K562 (cell line): Measurements from ENCODE around the gene MET. TPM values are rescaled to one million over a fixed set of nuclear protein-coding genes. Genes with fewer than 3 reads are reported as not detected.

Experiments
- ATAC-seq: fragments of 200-7000 bp; cut with Tn5 transposase; 3 replicates; pipeline ENCODE4 v1.9.1; 2020; ENCODE audit warnings: moderate library complexity
- BruUV-seq: library from RNA; stranded (reverse); fragments of 400-500 nt; replicated peaks from 2 replicates; lab custom pipeline; 2021; lab: Mats Ljungman, UMichigan
- CTCF ChIA-PET: fragments of 300-600 bp; formaldehyde crosslinking; extraction: SDS; loops from one replicate; lab custom pipeline; 2021; ENCODE audit warnings: low intra/inter-chr PET ratio; lab: Yijun Ruan, JAX
- POLR2A ChIA-PET: fragments of 300-600, 350-650 bp; sonication (Branson Sonifier 250); formaldehyde crosslinking; extraction: SDS; loops from one replicate; lab custom pipeline; 2021; ENCODE audit warnings: antibody characterized with exemption, inconsistent platforms; lab: Yijun Ruan, JAX
- DNase-seq, 4 experiments: peaks; one replicate each; pipeline versions ENCODE4 v3.0.0 to v3.0.0-alpha.2; 2011 to 2018; ENCODE audit warnings: low spot score in 3 of 4, mixed read lengths in 3 of 4; ENCODE audit errors: extremely low read depth in 1 of 4
- FAIRE-seq: peaks from 2 replicates; lab custom pipeline; 2011; peaks lifted over from hg19 to GRCh38; lab: Jason Lieb, UNC
- H2AFZ ChIP-seq: 2 replicates; pipeline ENCODE4 v1.6.0; 2011; ENCODE audit warnings: low read depth, low read length, control low read depth, inconsistent platforms
- H3K27ac ChIP-seq: fragments of 200-600 bp; 3 replicates; pipeline ENCODE4 v1.8.0; 2011; ENCODE audit warnings: low read depth, mild to moderate bottlenecking, control low read depth, inconsistent platforms, low read length, moderate library complexity, mixed read lengths; ENCODE audit errors: extremely low read depth
- H3K27me3 ChIP-seq, 2 experiments: fragments of 300-600 bp in 1 of 2; 2 replicates in 1 of 2; 3 replicates in 1 of 2; pipeline versions ENCODE4 v1.6.0 to v1.8.0; 2011; ENCODE audit warnings: inconsistent platforms in 2 of 2, low read length in 2 of 2, mild to moderate bottlenecking in 1 of 2, mixed read lengths in 1 of 2, moderate library complexity in 1 of 2; ENCODE audit not compliant: control insufficient read depth in 2 of 2, insufficient read depth in 2 of 2
- H3K36me3 ChIP-seq: fragments of 300-600 bp; 3 replicates; pipeline ENCODE4 v1.8.0; 2011; ENCODE audit warnings: mild to moderate bottlenecking, low read length, inconsistent platforms; ENCODE audit not compliant: control insufficient read depth, insufficient read depth
- H3K4me1 ChIP-seq, 2 experiments: fragments of 200-600 bp in 1 of 2; replicated peaks in 1 of 2; 2 replicates in 1 of 2; 3 replicates in 1 of 2; pipeline versions ENCODE4 v1.5.1 to v1.8.0; 2011; ENCODE audit warnings: inconsistent platforms in 2 of 2, low read length in 2 of 2, mild to moderate bottlenecking in 1 of 2, mixed read lengths in 1 of 2, moderate library complexity in 1 of 2; ENCODE audit not compliant: control insufficient read depth in 2 of 2, insufficient read depth in 2 of 2
- H3K4me2 ChIP-seq: 2 replicates; pipeline ENCODE4 v1.6.1; 2011; ENCODE audit warnings: low read length, control low read depth, inconsistent platforms, mixed read lengths; ENCODE audit not compliant: insufficient read depth
- H3K4me3 ChIP-seq: fragments of 200-600 bp; sonication (generic), shearing (Covaris generic); 2 replicates; pipeline ENCODE4 v1.5.1; 2016; ENCODE audit warnings: control low read depth, inconsistent platforms
- H3K79me2 ChIP-seq: fragments of 200-600 bp; 3 replicates; pipeline ENCODE4 v1.8.0; 2011; ENCODE audit warnings: low read length, inconsistent platforms; ENCODE audit not compliant: control insufficient read depth, insufficient read depth
- H3K9ac ChIP-seq, 2 experiments: 2 replicates each; pipeline versions ENCODE4 v1.6.0 to v1.6.1; 2011; ENCODE audit warnings: low read depth in 2 of 2, low read length in 2 of 2, control low read depth in 1 of 2, inconsistent platforms in 1 of 2, mild to moderate bottlenecking in 1 of 2, mixed read lengths in 1 of 2; ENCODE audit not compliant: insufficient read depth in 1 of 2
- H3K9me1 ChIP-seq: one replicate; pipeline ENCODE4 v1.6.0; 2011; ENCODE audit warnings: inconsistent platforms, mild to moderate bottlenecking, low read length, moderate library complexity; ENCODE audit not compliant: control insufficient read depth, insufficient read depth
- H3K9me3 ChIP-seq: replicated peaks from 2 replicates; pipeline ENCODE4 v1.5.1; 2011; ENCODE audit warnings: low read depth, low read length, inconsistent platforms; ENCODE audit not compliant: control insufficient read depth, insufficient read depth
- H4K20me1 ChIP-seq: replicated peaks from 2 replicates; pipeline ENCODE4 v1.6.1; 2011; ENCODE audit warnings: low read length, inconsistent platforms, mixed read lengths; ENCODE audit not compliant: control insufficient read depth, insufficient read depth
- DMBX1 ChIP-seq: fragments of 250-450 bp; sonication (Bioruptor Pico); IDR thresholded peaks from 2 replicates; pipeline ENCODE4 v1.8.0; 2022; ENCODE audit warnings: inconsistent platforms, mild to moderate bottlenecking, moderate library complexity, borderline replicate concordance
- ETS1 ChIP-seq: conservative IDR thresholded peaks from 2 replicates; pipeline ENCODE4 v1.6.1; 2011; ENCODE audit warnings: low read depth, mild to moderate bottlenecking, low read length; ENCODE audit not compliant: control insufficient read depth
- MCM7 ChIP-seq, 2 experiments: fragments of 450-650 bp; IDR thresholded peaks; 2 replicates each; pipeline ENCODE4 v1.6.1; 2016 to 2018
- POLR2B ChIP-seq: fragments of 450-650 bp; IDR thresholded peaks from 2 replicates; pipeline ENCODE4 v1.6.1; 2018; ENCODE audit warnings: low read depth; ENCODE audit not compliant: partially characterized antibody
- PRMT5 ChIP-seq: sonication (generic); formaldehyde crosslinking; IDR thresholded peaks from 2 replicates; pipeline ENCODE4 v1.5.0; 2020; ENCODE audit warnings: missing genetic modification reagents
- SRSF7 ChIP-seq: fragments of 200-400 bp; formaldehyde crosslinking; optimal IDR thresholded peaks from 2 replicates; pipeline ENCODE3; 2017; ENCODE audit warnings: mild to moderate bottlenecking, low read depth, low read length
- USF1 ChIP-seq: sonication (generic); formaldehyde crosslinking; IDR thresholded peaks from 2 replicates; pipeline ENCODE4 v1.9.0; 2022; ENCODE audit warnings: mild to moderate bottlenecking, missing genetic modification reagents
- ZNF175 ChIP-seq: fragments of 200-800 bp; sonication (Bioruptor generic); IDR thresholded peaks from 2 replicates; pipeline ENCODE4 v1.6.1; 2016; ENCODE audit warnings: low read depth, mild to moderate bottlenecking, missing genetic modification characterization, missing compliant biosample characterization
- ZNF318 ChIP-seq, 2 experiments: fragments of 450-650 bp; IDR thresholded peaks; 2 replicates each; pipeline ENCODE4 v1.6.1; 2016; ENCODE audit warnings: mild to moderate bottlenecking in 2 of 2, borderline replicate concordance in 1 of 2, low read depth in 1 of 2, moderate library complexity in 1 of 2
- WGBS: fragments of 100-300 bp; shearing (Covaris generic); methylation state at CpG from one replicate; pipeline ENCODE4 v1.1.6; 2016; ENCODE audit warnings: low coverage, mixed read lengths; ENCODE audit not compliant: insufficient coverage; ENCODE audit errors: missing lambda C conversion rate; 5-methylcytosine and 5-hydroxymethylcytosine counted together
- in situ Hi-C: fragments of 300-500 bp; cut with MboI; formaldehyde crosslinking; loops from 4 replicates; pipeline ENCODE4 v1.15.0; 2018; ENCODE audit warnings: inconsistent platforms, mixed read lengths
- intact Hi-C: fragments of 100-400 bp; cut with micrococcal nuclease; formaldehyde crosslinking; loops from 2 replicates; pipeline ENCODE4 v1.14.2; 2022
- polyA plus RNA-seq, 8 experiments: library from polyadenylated mRNA; depleted of rRNA in 4 of 8; stranded (reverse) in 5 of 8; unstranded in 3 of 8; fragments of >200 nt; fragmentation: Nextera tagmentation in 2 of 8; fragmentation: Illumina TruSeq in 1 of 8; extraction: Ambion mirVana in 2 of 8; extraction: Trizol in 1 of 8; gene quantifications; 2 replicates each; pipeline versions ENCODE4 v1.2.1 to v1.2.3, GENCODE V29; 2011 to 2014; ENCODE audit warnings: inconsistent platforms in 1 of 8, missing spikeins in 1 of 8
- total RNA-seq, 7 experiments: library from RNA; depleted of rRNA in 6 of 7; stranded (reverse); fragments of >200 nt in 6 of 7; fragmentation: Illumina TruSeq in 2 of 7; extraction: Trizol in 2 of 7; gene quantifications; 2 replicates each; pipeline versions ENCODE4 v1.2.1 to v1.2.3, GENCODE V29; 2011 to 2021; ENCODE audit warnings: low replicate concordance in 1 of 7

MET gene
- total and polyA plus RNA-seq, 9 of the 15 experiments (the other 6 are each of a cell fraction or from before 2014, with no cell fraction given), result 0.84 to 2.4 (median 1.1) TPM

- Histone ChIP-seq H3K4me1 (no peaks in the 10 kb centered on the region), H3K27ac (no peak overlapping the region), H4K20me1 (no peaks in the 10 kb centered on the region; the same call in 1 of the 2 replicates), H3K4me2 (no peak overlapping the region), H3K9me1 (no peaks in the 10 kb centered on the region), H3K9ac (no peak overlapping the region), H2AFZ (no peak overlapping the region), H3K4me3 (no peak overlapping the region), H3K27me3 (peaks cover 7 to 14% of the 10 kb centered on the region in 2 experiments; a peak in 4 of 5 replicates), H3K79me2 (no peaks in the 10 kb centered on the region), H3K36me3 (no peaks in the 10 kb centered on the region), H3K9me3 (no peaks in the 10 kb centered on the region)
- in situ Hi-C loops (loop anchor here (5.0 kb wide), 2 partner anchors 221 to 556 kb away; no protein-coding TSS in a partner anchor), intact Hi-C loops (loop anchor here (2.0 kb wide), 1 partner anchor 66 kb away; no protein-coding TSS in a partner anchor)
- CTCF ChIA-PET, result interaction anchor here (0.7 kb wide), 1 partner anchor 9 kb away, joined by 3 read pairs; no protein-coding TSS in a partner anchor
- no TSS peak for BruUV-seq
- POLR2A ChIA-PET, result no interaction called here
- 2% methylated on average over 2 of the region's 2 CpGs for WGBS
- FAIRE-seq, result no peak
- DNase-seq, result no peak
- no peak for TF ChIP-seq PRMT5 (CRISPR knock-in tag)
- TF ChIP-seq ZNF318 (IDR thresholded peaks at IDR 0.05; ENCODE audit: borderline replicate concordance in 1 of 2, low read depth in 1 of 2), result no peak
- no peak for TF ChIP-seq DMBX1 (CRISPR knock-in tag)
- no peak for TF ChIP-seq POLR2B
- no peak for TF ChIP-seq ETS1
- no peak for TF ChIP-seq SRSF7
- TF ChIP-seq MCM7 (IDR thresholded peaks at IDR 0.05), result no peak
- TF ChIP-seq ZNF175 (CRISPR knock-in tag), result no peak
- no peak for TF ChIP-seq USF1 (CRISPR knock-in tag)
- ATAC-seq, result no peak
Measured at GRCh38 chr7:116812860-116813259, 140.9 kb downstream of the MET start.
